DND-41 (cell line): ENCODE results near the gene GPC6.

Experiments used
- ATAC-seq: fragments of 200-7000 bp; cut with Tn5 transposase; 3 replicates; pipeline ENCODE4 v1.9.1; 2021; ENCODE audit warnings: low read depth; ENCODE audit not compliant: insufficient read depth
- DNase-seq: peaks from one replicate; pipeline ENCODE4 v3.0.0-alpha.2; 2020
- H2AFZ ChIP-seq: 2 replicates; pipeline ENCODE4 v1.6.0; 2012; ENCODE audit warnings: low read depth, low read length
- H3K27ac ChIP-seq: 2 replicates; pipeline ENCODE4 v1.5.1; 2012; ENCODE audit warnings: low read length, inconsistent platforms
- H3K27me3 ChIP-seq: fragments of 200-600 bp; sonication (generic); 2 replicates; pipeline ENCODE4 v1.6.0; 2012; ENCODE audit warnings: low read length, mild to moderate bottlenecking, inconsistent platforms; ENCODE audit not compliant: insufficient read depth, poor library complexity
- H3K36me3 ChIP-seq: 2 replicates; pipeline ENCODE4 v1.5.1; 2012; ENCODE audit warnings: low read length, inconsistent platforms; ENCODE audit not compliant: insufficient read depth
- H3K4me1 ChIP-seq: 2 replicates; pipeline ENCODE4 v1.5.1; 2012; ENCODE audit warnings: mild to moderate bottlenecking, low read length; ENCODE audit not compliant: insufficient read depth
- H3K4me2 ChIP-seq: 2 replicates; pipeline ENCODE4 v1.6.0; 2012; ENCODE audit warnings: mild to moderate bottlenecking, moderate library complexity, low read length, inconsistent platforms; ENCODE audit not compliant: insufficient read depth
- H3K4me3 ChIP-seq, 2 experiments: fragments of 200-600 bp in 1 of 2; shearing (Covaris generic) in 1 of 2; 2 replicates each; pipeline ENCODE4 v1.5.1; 2012 to 2016; ENCODE audit warnings: inconsistent platforms in 2 of 2, low read length in 2 of 2, mild to moderate bottlenecking in 2 of 2, low read depth in 1 of 2, moderate library complexity in 1 of 2
- H3K79me2 ChIP-seq: 2 replicates; pipeline ENCODE4 v1.6.0; 2012; ENCODE audit warnings: low read length, inconsistent platforms; ENCODE audit not compliant: insufficient read depth
- H3K9ac ChIP-seq: 2 replicates; pipeline ENCODE4 v1.6.0; 2012; ENCODE audit warnings: low read depth, mild to moderate bottlenecking, inconsistent platforms, low read length, moderate library complexity
- H3K9me3 ChIP-seq: 2 replicates; pipeline ENCODE4 v1.5.1; 2012; ENCODE audit warnings: low read length, moderate library complexity, mild to moderate bottlenecking, inconsistent platforms; ENCODE audit not compliant: insufficient read depth, severe bottlenecking
- H4K20me1 ChIP-seq: 2 replicates; pipeline ENCODE4 v1.6.0; 2012; ENCODE audit warnings: low read length; ENCODE audit not compliant: insufficient read depth
- EZH2 ChIP-seq: IDR thresholded peaks from 3 replicates; pipeline ENCODE4 v1.6.1; 2012; ENCODE audit warnings: borderline replicate concordance, low read depth, mild to moderate bottlenecking, moderate library complexity, low read length, inconsistent platforms; ENCODE audit not compliant: severe bottlenecking
- TF ChIP-seq, protein P1 (sequence below): IDR thresholded peaks from 2 replicates; pipeline ENCODE4 v1.5.1; 2012; ENCODE audit warnings: borderline replicate concordance, low read length, moderate library complexity, mild to moderate bottlenecking; ENCODE audit not compliant: poor library complexity, severe bottlenecking; ENCODE audit errors: extremely low read depth

The GPC6 gene

DNA sequence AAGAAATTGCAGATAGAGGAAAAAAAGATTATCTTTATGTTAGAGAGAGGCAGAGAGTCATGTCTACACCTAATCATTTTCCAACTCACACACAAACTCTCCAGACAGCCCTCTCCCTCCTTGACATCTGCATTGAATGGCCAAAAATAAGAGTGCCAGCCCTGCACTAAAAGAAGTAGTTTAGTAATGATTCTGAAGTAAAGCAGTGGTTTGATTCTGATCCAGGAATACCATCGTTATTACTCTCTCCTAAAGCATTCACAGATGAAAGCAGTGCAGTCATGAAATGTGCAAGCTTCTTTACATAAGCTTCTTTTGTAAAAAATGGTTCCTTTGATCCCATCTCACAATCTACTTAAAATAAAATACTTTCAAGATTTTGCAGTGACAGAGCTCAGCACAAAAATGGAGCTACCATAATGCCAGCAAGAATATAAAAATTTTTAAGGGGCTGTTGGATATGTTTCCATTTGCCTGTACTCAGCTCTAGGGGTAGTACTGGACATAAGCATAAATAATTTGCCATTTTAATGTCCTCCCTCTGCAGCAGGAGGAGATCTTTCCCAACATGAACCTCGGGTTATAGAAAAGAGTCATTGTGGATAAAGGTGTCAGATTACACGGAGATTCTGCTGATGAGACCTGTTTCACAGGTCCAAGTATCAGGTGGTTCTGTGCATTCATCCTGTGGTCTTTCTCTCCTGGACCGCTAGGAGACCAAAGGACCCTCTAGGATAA, 846.6 kb downstream of the GPC6 start:
- Histone ChIP-seq H3K9me3 (no peaks in the 10 kb centered on the region), H4K20me1 (no peaks in the 10 kb centered on the region), H2AFZ (no peak overlapping the region), H3K79me2 (no peaks in the 10 kb centered on the region), H3K4me3 (no peak overlapping the region), H3K27me3 (no peaks in the 10 kb centered on the region), H3K9ac (no peak overlapping the region), H3K4me1 (no peaks in the 10 kb centered on the region), H3K27ac (no peak overlapping the region), H3K4me2 (no peak overlapping the region), H3K36me3 (no peaks in the 10 kb centered on the region)
- TF ChIP-seq, protein P1, sequence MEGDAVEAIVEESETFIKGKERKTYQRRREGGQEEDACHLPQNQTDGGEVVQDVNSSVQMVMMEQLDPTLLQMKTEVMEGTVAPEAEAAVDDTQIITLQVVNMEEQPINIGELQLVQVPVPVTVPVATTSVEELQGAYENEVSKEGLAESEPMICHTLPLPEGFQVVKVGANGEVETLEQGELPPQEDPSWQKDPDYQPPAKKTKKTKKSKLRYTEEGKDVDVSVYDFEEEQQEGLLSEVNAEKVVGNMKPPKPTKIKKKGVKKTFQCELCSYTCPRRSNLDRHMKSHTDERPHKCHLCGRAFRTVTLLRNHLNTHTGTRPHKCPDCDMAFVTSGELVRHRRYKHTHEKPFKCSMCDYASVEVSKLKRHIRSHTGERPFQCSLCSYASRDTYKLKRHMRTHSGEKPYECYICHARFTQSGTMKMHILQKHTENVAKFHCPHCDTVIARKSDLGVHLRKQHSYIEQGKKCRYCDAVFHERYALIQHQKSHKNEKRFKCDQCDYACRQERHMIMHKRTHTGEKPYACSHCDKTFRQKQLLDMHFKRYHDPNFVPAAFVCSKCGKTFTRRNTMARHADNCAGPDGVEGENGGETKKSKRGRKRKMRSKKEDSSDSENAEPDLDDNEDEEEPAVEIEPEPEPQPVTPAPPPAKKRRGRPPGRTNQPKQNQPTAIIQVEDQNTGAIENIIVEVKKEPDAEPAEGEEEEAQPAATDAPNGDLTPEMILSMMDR: no peak
- no peak for TF ChIP-seq EZH2
- DNase-seq: no peak
- ATAC-seq: no peak

DNA sequence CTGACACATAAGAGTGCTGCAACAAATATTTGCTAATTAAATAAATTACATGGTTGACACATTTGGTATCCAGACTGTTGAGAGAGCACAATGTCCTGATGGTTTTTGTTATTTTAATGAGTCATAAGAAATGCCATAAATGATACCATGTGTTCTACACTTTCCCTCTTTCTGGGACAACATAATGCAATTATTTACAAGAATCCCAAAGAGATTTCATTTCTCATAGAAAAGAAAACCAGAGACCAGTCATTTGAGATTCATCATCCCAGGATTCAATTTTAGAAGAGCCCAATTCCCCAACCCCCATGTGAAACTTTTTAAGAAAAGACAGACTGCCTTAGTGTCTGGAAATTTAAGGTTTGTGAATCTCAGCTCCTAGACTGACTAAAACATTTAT, 853.3 kb downstream of the GPC6 start:
- Histone ChIP-seq H3K4me3 (no peak overlapping the region), H2AFZ (no peak overlapping the region), H4K20me1 (no peaks in the 10 kb centered on the region), H3K27me3 (no peaks in the 10 kb centered on the region), H3K27ac (no peak overlapping the region), H3K9ac (no peak overlapping the region), H3K4me2 (no peak overlapping the region), H3K4me1 (no peaks in the 10 kb centered on the region), H3K36me3 (no peaks in the 10 kb centered on the region), H3K9me3 (no peaks in the 10 kb centered on the region), H3K79me2 (no peaks in the 10 kb centered on the region)
- no peak for DNase-seq
- TF ChIP-seq EZH2: no peak
- TF ChIP-seq, protein P1: no peak
- no peak for ATAC-seq

DNA sequence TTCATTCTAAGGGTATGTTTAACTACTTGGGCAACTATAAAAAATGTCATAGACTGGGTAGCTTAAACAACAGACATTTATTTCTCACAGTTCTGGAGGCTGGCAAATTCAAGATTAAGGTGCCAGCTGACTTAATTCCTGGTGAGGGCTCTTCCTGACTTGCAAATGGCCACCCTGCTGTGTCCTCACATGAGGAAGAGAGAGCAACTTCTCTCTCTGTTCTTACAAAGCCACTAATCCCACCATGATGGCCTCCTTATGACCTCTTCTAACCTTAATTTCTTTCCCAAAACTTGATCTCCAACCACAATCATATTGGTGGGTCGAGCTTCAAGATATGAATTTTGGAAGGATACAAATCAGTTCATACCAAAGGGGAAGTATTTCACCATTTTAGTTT, 853.9 kb downstream of the GPC6 start:
- Histone ChIP-seq H3K9me3 (no peaks in the 10 kb centered on the region), H3K4me3 (no peak overlapping the region), H2AFZ (no peak overlapping the region), H3K4me2 (no peak overlapping the region), H3K79me2 (no peaks in the 10 kb centered on the region), H3K27ac (no peak overlapping the region), H4K20me1 (no peaks in the 10 kb centered on the region), H3K27me3 (no peaks in the 10 kb centered on the region), H3K36me3 (no peaks in the 10 kb centered on the region), H3K9ac (no peak overlapping the region), H3K4me1 (no peaks in the 10 kb centered on the region)
- DNase-seq (no peak), ATAC-seq (no peak)
- TF ChIP-seq, protein P1: no peak
- TF ChIP-seq EZH2: no peak

DNA sequence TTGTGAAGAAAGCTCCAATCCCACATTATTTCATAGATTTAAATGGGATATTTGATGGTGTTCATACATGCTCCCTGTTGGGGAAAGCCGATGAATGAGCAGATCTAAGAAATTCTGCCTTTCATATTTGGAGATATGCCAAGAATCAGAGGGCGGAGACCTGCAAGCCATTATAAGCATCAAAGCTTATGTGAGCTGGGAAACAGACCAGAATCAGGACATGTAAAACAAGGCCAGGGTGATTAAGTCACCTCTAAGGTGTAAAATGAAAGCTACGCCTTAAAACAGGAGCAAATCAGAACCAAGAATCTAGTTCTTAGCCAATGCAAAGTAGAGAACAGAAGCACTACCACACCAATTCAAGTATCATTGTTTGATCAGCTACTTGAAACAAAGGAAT, 860.5 kb downstream of the GPC6 start:
- Histone ChIP-seq H3K36me3 (no peaks in the 10 kb centered on the region), H3K27me3 (no peaks in the 10 kb centered on the region), H3K27ac (no peak overlapping the region), H3K9me3 (no peaks in the 10 kb centered on the region), H3K79me2 (no peaks in the 10 kb centered on the region), H3K4me2 (no peak overlapping the region), H4K20me1 (no peaks in the 10 kb centered on the region), H2AFZ (no peak overlapping the region), H3K9ac (no peak overlapping the region), H3K4me3 (no peak overlapping the region), H3K4me1 (no peaks in the 10 kb centered on the region)
- no peak for TF ChIP-seq EZH2
- TF ChIP-seq, protein P1: no peak
- DNase-seq: no peak
- ATAC-seq: no peak
